DMS 273 treated with DMSO at 0.1 percent for 48 hours (cell line): ENCODE data around the gene ZNF614.
"Not testable (repeated sequence)": the region's sequence is repeated elsewhere in the genome, so short reads cannot be mapped to it uniquely, and the experiment has no call there.

Experiments
- DNase-seq: peaks from one replicate; lab custom pipeline; 2025; lab: John Stamatoyannopoulos, UW

ZNF614 gene

GRCh38 chr19:52028027-52028779, at the start of gene ZNF614:
Gene ZNF614 (minus strand): TSS chr19:52028379. CDS start chr19:52025745, 2,634 bp downstream.
- peak; percentile 77 for DNase-seq

- DNase-seq: no peak
Measured at GRCh38 chr19:52070496-52070895, 42.3 kb upstream of the ZNF614 start.

GRCh38 chr19:52069653-52070052, 41.5 kb upstream of the ZNF614 start:
- DNase-seq: no peak

GRCh38 chr19:52066258-52066863, 38.2 kb upstream of the ZNF614 start:
- no peak for DNase-seq

GRCh38 chr19:52065399-52065798, 37.2 kb upstream of the ZNF614 start:
- no peak for DNase-seq

- DNase-seq: not testable (repeated sequence)
Measured at GRCh38 chr19:52056480-52056879, 28.3 kb upstream of the ZNF614 start.

GRCh38 chr19:52051736-52052135, 23.6 kb upstream of the ZNF614 start:
- not testable (repeated sequence) for DNase-seq

GRCh38 chr19:52048555-52049501, 20.6 kb upstream of the ZNF614 start, which contains the start of gene ZNF432:
Gene ZNF432 (minus strand): TSS chr19:52048838. CDS start chr19:52046868, 1,970 bp downstream.
- peak; percentile 70 for DNase-seq

GRCh38 chr19:52039169-52039568, 11.0 kb upstream of the ZNF614 start:
- DNase-seq: no peak

GRCh38 chr19:52034051-52034728, 6.0 kb upstream of the ZNF614 start:
- DNase-seq: no peak

- peak; percentile 53 for DNase-seq
Measured at GRCh38 chr19:52028780-52029123, 573 bp upstream of the ZNF614 start.

GRCh38 chr19:52026255-52026990, 1.8 kb downstream of the ZNF614 start:
- not testable (repeated sequence) for DNase-seq

GRCh38 chr19:52024478-52024877, 3.7 kb downstream of the ZNF614 start:
- not testable (repeated sequence) for DNase-seq

GRCh38 chr19:52022193-52022592, 6.0 kb downstream of the ZNF614 start:
- DNase-seq: no peak

- no peak for DNase-seq
Measured at GRCh38 chr19:52020506-52020905, 7.7 kb downstream of the ZNF614 start.

GRCh38 chr19:52010674-52011073, 17.5 kb downstream of the ZNF614 start:
- DNase-seq: no peak

GRCh38 chr19:52007806-52008557, 20.2 kb downstream of the ZNF614 start, which contains the start of gene ZNF615:
Gene ZNF615 (minus strand): TSS chr19:52008211. CDS start chr19:52003711, 4,500 bp downstream.
- peak; percentile 45 for DNase-seq

- no peak for DNase-seq
Measured at GRCh38 chr19:52007451-52007805, 20.8 kb downstream of the ZNF614 start.

- DNase-seq: no peak
Measured at GRCh38 chr19:51994048-51994644, 34.0 kb downstream of the ZNF614 start.

- DNase-seq: no peak
Measured at GRCh38 chr19:51993422-51993821, 34.8 kb downstream of the ZNF614 start.
